GM21786 (cell line): ENCODE results near the gene PCDHA4.
"Not testable (repeated sequence)": the region's sequence is repeated elsewhere in the genome, so short reads cannot be mapped to it uniquely, and the experiment has no call there.

ENCODE experiments used
- ATAC-seq: cut with Tn5 transposase; IDR thresholded peaks from one replicate; pipeline ENCODE4 v1.9.1; 2021; ENCODE audit not compliant: unreplicated experiment

The PCDHA4 gene

DNA sequence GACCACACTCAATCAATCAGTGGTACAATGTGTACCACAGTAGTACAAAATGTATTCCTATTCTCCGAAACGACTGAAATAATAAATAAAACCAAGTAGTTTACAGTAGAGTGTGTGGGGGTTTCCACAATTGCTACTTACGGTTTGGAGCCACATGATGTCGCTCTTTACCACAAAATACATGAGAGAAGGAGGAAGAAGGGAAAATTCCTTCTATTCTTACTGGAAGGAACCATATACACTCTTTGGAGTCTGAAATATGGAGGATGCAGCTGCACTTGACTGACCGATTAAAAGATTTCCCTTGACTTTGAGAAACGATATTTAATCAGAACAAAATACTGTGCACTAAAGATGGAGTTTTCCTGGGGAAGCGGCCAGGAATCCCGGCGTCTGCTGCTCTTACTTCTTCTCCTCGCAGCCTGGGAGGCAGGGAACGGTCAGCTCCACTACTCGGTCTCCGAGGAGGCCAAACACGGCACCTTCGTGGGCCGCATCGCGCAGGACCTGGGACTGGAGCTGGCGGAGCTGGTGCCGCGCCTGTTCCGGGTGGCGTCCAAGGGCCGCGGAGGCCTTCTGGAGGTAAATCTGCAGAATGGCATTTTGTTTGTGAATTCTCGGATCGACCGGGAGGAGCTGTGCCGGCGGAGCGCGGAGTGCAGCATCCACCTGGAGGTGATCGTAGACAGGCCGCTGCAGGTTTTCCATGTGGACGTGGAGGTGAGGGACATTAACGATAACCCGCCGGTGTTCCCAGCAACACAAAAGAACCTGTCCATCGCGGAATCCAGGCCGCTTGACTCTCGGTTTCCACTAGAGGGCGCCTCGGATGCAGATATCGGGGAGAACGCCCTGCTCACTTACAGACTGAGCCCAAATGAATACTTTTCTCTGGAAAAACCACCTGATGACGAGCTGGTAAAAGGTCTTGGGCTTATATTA is at the start of gene PCDHA4:
TSS of gene PCDHA4 (plus strand) at position 235 of the 942 bp plus-strand sequence.
- ATAC-seq, result no peak

DNA sequence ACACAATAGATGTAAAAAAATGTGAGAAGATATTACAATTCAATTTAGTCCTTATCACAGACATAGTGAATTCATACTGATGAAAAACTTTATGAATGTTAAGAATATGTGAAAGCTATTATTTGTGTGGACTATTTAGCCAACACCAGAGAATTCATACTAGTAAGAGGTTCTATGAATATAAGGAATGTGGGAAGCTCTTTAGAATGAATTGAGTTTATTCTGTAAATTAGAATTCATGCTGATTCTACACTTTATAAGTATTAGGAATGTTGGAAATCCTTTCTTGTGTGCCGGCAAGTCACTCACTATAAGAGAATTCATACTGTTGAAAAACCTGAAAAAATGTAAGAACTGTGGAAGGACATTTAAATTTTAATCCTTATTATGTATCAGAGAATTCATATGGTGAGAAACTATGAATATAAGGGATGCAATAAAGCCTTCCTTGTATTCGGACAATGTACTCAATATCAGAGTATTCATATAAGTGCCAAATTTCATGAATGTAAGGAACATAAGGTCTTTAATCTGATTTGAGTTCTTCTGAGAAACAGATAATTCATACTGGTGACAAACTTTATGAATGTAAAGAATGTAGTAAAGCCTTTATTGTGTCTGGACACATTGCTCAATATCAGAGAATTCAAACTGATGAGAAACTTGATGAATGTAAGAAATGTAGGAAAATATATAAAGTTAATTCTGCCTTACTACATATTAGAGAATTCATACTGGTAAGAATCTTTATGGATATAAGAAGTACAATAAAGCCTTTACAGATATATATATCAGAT is 42.5 kb upstream of the PCDHA4 start:
- ATAC-seq, result no peak

DNA sequence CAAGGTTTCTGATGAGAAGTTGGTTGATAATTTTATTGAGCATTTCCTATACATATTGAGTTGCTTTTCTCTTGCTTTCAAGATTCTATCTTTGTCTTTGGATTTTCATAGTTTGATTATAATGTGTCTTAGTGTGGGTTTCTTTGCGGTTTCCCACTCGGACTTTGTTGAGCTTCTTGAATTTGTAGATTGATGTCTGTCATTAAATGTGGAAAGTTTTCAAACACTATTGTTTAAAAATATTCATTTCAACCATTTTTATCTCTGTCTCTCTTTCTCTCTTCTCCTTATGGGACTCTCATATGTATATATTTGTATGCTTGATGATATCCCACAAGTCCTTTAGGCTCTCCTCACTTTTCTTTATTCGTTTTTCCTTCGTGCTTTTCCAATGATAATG is 39.4 kb upstream of the PCDHA4 start:
- no peak for ATAC-seq

DNA sequence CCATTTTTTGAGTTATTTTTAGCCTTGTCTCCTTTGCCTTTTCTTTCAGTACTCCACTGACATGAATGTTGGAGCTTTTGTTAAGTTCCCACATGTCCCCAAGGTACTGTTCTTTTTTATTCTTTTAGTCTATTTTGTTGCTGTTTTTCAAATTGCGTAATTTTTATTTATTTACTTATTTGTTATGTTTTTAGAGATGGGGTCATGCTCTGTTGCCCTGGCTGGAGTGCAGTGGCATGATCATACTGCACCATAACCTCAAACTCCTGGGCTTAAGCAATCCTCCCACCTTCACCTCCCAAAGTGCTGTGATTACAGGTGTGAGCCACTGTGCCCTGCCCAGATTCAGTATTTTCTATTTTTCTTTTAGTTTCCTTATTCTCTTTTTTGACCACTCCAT is 26.4 kb upstream of the PCDHA4 start:
- no peak for ATAC-seq

DNA sequence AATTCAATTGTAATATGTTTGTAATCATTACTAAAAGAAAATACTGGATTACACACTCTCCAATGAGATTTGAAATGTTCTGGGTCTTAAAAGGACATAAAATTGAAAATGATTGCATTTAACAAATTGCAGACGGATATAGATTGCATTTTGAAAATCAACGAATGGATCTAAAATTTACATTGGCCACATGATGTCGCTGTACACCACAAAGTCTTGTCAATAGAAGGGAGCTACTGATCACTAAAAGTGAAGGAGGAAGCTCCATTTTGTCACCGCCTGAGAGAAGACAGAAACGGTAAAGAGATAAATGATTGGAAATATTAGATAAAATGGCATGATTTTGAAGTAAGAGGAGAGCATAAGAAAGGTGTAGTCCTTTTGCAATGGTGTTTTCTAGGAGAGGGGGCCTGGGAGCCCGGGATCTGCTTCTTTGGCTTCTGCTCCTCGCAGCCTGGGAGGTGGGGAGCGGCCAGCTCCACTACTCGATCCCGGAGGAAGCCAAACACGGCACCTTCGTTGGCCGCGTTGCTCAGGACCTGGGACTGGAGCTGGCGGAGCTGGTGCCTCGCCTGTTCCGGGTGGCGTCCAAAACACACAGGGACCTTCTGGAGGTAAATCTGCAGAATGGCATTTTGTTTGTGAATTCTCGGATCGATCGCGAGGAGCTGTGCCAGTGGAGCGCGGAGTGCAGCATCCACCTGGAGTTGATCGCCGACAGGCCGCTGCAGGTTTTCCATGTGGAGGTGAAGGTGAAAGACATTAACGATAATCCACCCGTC is 20.8 kb upstream of the PCDHA4 start, which contains the start of gene PCDHA1:
TSS of gene PCDHA1 (plus strand) at position 236 of the 782 bp plus-strand sequence.
- ATAC-seq, result no peak

DNA sequence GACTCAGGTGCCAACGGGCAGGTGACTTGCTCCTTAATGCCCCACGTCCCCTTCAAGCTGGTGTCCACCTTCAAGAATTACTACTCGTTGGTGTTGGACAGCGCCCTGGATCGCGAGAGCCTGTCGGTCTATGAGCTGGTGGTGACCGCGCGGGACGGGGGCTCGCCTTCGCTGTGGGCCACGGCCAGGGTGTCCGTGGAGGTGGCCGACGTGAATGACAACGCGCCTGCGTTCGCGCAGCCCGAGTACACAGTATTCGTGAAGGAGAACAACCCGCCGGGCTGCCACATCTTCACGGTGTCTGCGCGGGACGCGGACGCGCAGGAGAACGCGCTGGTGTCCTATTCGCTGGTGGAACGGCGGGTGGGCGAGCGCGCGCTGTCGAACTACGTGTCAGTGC is 19.4 kb upstream of the PCDHA4 start:
- ATAC-seq, result not testable (repeated sequence)

DNA sequence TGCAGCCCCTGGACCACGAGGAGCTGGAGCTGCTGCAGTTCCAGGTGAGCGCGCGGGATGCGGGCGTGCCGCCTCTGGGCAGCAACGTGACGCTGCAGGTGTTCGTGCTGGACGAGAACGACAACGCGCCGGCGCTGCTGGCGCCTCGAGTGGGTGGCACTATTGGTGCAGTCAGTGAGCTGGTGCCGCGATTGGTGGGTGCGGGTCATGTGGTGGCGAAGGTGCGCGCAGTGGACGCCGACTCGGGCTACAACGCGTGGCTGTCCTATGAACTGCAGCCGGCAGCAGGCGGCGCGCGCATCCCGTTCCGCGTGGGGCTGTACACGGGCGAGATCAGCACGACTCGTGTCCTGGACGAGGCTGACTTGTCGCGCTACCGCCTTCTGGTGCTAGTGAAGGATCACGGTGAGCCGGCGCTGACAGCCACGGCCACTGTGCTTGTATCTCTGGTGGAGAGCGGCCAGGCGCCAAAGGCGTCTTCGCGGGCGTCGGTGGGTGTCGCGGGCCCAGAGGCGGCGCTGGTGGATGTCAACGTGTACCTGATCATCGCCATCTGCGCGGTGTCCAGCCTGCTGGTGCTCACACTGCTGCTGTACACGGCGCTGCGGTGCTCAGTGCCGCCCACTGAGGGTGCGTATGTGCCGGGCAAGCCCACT is 18.9 kb upstream of the PCDHA4 start:
- ATAC-seq, result not testable (repeated sequence)

DNA sequence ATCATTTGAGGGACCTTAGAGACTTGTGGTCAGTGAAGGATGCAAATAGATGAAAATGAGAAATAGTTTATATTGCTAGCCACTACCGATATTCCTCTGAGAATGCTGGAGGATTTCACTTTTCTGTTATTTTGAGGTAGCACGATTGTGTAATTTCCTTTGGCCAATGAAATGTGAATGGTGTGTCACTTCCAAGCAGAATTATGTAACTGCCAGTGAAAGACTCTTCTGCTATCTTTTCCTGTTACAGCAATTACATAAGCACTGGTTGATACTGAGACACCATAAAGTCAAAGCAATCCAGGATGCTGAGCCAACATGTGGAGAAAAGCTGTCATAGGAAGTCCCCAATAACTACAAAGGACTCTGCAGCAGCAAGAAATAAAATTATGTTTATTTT is 15.8 kb upstream of the PCDHA4 start:
- no peak for ATAC-seq

DNA sequence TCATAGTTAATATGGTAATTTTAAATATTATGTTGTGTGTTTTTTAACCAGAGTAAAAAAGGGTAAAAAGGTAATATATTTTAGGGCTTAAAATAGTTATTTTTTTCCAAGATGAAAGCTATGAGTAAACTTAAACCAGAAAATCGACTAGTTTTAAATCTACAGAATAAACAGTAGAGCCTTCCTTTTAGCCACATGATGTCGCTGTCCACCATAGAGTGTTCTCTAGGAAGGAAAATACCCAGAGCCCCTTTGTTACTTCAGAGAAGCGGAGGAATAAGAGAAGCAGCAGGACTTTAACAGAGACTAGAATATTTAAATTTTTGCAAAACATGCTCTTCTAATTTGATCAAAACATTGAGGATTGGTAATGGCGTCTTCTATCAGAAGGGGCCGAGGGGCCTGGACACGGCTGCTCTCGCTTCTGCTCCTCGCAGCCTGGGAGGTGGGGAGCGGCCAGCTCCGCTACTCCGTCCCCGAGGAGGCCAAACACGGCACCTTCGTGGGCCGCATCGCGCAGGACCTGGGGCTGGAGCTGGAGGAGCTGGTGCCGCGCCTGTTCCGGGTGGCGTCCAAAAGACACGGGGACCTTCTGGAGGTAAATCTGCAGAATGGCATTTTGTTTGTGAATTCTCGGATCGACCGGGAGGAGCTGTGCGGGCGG is 12.1 kb upstream of the PCDHA4 start, which contains the start of gene PCDHA2:
TSS of gene PCDHA2 (plus strand) at position 258 of the 664 bp plus-strand sequence.
- ATAC-seq, result no peak

DNA sequence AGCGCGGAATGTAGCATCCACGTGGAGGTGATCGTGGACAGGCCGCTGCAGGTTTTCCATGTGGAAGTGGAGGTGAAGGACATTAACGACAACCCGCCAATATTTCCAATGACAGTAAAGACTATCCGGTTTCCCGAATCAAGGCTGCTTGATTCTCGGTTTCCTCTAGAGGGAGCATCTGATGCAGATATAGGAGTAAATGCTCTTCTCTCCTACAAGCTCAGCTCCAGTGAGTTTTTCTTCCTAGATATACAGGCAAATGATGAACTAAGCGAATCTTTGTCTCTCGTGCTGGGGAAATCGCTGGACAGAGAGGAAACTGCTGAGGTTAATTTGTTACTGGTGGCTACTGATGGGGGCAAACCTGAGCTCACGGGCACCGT is 11.6 kb upstream of the PCDHA4 start:
- no peak for ATAC-seq

DNA sequence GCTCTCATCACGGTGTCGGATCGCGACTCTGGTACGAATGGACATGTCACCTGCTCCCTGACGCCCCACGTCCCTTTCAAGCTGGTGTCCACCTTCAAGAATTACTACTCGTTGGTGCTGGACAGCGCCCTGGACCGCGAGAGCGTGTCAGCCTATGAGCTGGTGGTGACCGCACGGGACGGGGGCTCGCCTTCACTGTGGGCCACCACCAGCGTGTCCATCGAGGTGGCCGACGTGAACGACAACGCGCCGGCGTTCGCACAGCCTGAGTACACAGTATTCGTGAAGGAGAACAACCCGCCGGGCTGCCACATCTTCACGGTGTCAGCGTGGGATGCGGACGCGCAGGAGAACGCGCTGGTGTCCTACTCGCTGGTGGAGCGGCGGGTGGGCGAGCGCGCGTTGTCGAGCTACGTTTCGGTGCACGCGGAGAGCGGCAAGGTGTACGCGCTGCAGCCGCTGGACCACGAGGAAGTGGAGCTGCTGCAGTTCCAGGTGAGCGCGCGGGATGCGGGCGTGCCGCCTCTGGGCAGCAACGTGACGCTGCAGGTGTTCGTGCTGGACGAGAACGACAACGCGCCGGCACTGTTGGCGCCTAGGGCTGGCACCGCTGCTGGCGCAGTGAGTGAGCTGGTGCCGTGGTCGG is 10.7 kb upstream of the PCDHA4 start:
- not testable (repeated sequence) for ATAC-seq

DNA sequence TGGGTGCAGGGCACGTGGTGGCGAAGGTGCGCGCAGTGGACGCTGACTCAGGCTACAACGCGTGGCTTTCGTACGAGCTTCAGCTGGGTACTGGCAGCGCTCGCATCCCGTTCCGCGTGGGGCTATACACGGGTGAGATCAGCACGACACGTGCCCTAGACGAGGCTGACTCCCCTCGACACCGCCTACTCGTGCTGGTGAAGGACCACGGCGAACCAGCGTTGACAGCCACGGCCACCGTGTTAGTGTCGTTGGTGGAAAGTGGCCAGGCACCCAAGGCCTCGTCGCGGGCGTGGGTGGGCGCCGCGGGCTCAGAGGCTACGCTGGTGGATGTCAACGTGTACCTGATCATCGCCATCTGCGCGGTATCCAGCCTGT is 10.2 kb upstream of the PCDHA4 start:
- ATAC-seq, result no peak

DNA sequence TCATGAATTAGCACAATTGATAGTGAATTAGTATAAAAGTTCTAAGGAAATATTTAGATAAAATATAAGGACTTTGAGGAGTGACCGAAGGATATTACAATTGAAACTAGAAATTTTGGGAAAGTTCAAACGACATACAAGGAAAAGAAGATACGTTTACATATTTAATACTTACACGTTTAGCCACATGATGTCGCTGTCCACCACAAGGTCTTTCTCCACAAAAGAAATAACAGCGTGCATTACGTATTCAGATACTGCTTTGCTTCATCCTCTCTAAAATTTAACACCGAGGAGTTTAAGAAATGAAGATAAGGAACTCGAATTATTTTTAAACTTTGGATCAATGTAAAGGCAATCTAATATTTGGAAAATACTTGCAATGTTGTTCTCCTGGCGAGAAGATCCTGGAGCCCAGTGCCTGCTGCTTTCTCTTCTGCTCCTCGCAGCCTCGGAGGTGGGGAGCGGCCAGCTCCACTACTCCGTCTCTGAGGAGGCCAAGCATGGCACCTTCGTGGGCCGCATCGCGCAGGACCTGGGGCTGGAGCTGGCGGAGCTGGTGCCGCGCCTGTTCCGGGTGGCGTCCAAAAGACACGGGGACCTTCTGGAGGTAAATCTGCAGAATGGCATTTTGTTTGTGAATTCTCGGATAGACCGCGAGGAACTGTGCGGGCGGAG is 5.9 kb upstream of the PCDHA4 start, which contains the start of gene PCDHA3:
TSS of gene PCDHA3 (plus strand) at position 242 of the 678 bp plus-strand sequence.
- no peak for ATAC-seq

DNA sequence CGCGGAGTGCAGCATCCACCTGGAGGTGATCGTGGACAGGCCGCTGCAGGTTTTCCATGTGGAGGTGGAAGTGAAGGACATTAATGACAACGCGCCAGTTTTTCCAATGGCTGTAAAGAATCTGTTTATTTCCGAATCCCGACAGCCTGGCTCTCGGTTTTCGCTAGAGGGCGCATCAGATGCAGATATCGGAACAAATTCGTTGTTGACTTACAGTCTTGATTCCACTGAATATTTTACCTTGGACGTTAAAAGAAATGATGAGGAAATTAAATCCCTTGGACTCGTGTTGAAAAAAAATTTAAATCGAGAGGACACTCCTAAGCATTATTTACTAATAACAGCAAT is 5.4 kb upstream of the PCDHA4 start:
- ATAC-seq, result no peak

DNA sequence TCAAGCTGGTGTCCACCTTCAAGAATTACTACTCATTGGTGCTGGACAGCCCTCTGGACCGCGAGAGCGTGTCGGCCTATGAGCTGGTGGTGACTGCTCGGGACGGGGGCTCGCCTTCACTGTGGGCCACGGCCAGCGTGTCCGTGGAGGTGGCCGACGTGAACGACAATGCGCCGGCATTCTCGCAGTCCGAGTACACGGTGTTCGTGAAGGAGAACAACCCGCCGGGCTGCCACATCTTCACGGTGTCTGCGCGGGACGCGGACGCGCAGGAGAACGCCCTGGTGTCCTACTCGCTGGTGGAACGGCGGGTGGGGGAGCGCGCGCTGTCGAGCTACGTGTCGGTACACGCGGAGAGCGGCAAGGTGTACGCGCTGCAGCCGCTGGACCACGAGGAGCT is 4.5 kb upstream of the PCDHA4 start:
- ATAC-seq, result not testable (repeated sequence)

DNA sequence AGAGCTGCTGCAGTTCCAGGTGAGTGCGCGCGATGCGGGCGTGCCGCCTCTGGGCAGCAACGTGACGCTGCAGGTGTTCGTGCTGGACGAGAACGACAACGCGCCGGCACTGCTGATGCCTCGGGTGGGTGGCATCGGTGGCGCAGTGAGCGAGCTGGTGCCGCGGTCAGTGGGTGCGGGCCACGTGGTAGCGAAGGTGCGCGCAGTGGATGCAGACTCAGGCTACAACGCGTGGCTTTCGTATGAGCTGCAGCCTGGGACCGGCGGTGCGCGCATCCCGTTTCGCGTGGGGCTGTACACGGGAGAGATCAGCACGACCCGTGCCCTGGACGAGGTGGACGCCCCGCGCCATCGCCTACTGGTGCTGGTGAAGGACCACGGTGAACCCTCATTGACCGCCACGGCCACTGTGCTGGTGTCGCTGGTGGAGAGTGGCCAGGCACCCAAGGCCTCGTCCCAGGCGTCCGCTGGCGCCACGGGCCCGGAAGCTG is 4.0 kb upstream of the PCDHA4 start:
- ATAC-seq, result no peak

DNA sequence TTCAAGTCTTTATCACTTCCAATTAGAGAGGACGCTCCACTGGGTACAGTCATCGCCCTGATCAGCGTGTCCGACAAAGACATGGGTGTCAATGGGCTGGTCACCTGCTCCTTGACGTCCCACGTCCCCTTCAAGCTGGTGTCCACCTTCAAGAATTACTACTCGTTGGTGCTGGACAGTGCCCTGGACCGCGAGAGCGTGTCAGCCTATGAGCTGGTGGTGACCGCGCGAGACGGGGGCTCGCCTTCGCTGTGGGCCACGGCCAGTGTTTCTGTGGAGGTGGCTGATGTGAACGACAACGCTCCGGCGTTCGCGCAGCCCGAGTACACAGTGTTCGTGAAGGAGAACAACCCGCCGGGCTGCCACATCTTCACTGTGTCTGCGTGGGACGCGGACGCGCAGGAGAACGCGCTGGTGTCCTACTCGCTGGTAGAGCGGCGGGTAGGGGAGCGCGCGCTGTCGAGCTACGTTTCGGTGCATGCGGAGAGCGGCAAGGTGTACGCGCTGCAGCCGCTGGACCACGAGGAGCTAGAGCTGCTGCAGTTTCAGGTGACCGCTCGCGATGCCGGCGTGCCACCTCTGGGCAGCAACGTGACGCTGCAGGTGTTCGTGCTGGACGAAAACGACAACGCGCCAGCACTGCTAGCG is 1.5 kb downstream of the PCDHA4 start:
- not testable (repeated sequence) for ATAC-seq

DNA sequence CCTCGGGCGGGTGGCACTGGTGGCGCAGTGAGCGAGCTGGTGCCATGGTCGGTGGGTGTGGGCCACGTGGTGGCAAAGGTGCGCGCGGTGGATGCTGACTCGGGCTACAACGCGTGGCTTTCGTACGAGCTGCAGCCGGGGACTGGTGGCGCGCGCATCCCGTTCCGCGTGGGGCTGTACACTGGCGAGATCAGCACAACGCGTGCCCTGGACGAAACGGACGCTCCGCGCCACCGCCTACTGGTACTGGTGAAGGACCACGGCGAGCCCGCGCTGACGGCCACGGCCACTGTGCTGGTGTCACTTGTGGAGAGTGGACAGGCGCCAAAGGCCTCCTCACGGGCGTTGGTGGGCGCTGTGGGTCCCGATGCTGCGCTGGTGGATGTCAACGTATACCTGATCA is 2.0 kb downstream of the PCDHA4 start:
- ATAC-seq, result no peak
